K562 (cell line): ENCODE results near the gene SLC7A4. TPM values are rescaled to one million over a fixed set of nuclear protein-coding genes. Genes with fewer than 3 reads are reported as not detected.
A peak's percentile ranks its signal among the peaks of the same experiment; 100 is the strongest.

ENCODE experiments used
- BMI1 ChIP-seq: fragments of 150-350 bp; IDR thresholded peaks from 2 replicates; pipeline ENCODE4 v1.6.1; 2014; ENCODE audit warnings: low read length
- BRF2 ChIP-seq: IDR thresholded peaks from 3 replicates; pipeline ENCODE4 v1.6.1; 2011; ENCODE audit warnings: borderline replicate concordance, mild to moderate bottlenecking; ENCODE audit not compliant: insufficient read length, insufficient read depth
- CC2D1A ChIP-seq: fragments of 450-650 bp; IDR thresholded peaks from 2 replicates; pipeline ENCODE4 v1.6.1; 2017; ENCODE audit warnings: mild to moderate bottlenecking
- CHCHD3 ChIP-seq: fragments of 250-450 bp; sonication (Bioruptor Pico); IDR thresholded peaks from 2 replicates; pipeline ENCODE4 v2.1.2; 2022; ENCODE audit warnings: mild to moderate bottlenecking
- EGR1 ChIP-seq: fragments of 450-650 bp; conservative IDR thresholded peaks from 2 replicates; pipeline ENCODE4 v1.6.1; 2017; ENCODE audit warnings: mild to moderate bottlenecking
- FOXA1 ChIP-seq: fragments of 450-650 bp; IDR thresholded peaks from 2 replicates; pipeline ENCODE4 v1.6.1; 2016; ENCODE audit warnings: mild to moderate bottlenecking, borderline replicate concordance
- FOXP1 ChIP-seq: sonication (generic); formaldehyde crosslinking; IDR thresholded peaks from 2 replicates; pipeline ENCODE4 v1.8.0; 2022; ENCODE audit warnings: mild to moderate bottlenecking, missing genetic modification reagents
- JUN ChIP-seq, 2 experiments: sonication (generic) in 1 of 2; formaldehyde crosslinking in 1 of 2; IDR thresholded peaks; 2 replicates each; pipeline versions ENCODE4 v1.6.1 to v1.8.0; 2012 to 2022; ENCODE audit warnings: borderline replicate concordance in 2 of 2, mild to moderate bottlenecking in 2 of 2, improper control_type of control experiment in 1 of 2, low read depth in 1 of 2, low read length in 1 of 2, missing genetic modification reagents in 1 of 2
- JUND ChIP-seq, 2 experiments: IDR thresholded peaks; 2 replicates in 1 of 2; 3 replicates in 1 of 2; pipeline ENCODE4 v1.6.1; 2011; ENCODE audit warnings: borderline replicate concordance in 2 of 2, low read depth in 2 of 2, low read length in 2 of 2, improper control_type of control experiment in 1 of 2, missing biosample characterization in 1 of 2, missing genetic modification characterization in 1 of 2, missing genetic modification reagents in 1 of 2
- KDM1A ChIP-seq, 2 experiments: fragments of 450-650 bp; IDR thresholded peaks; 2 replicates each; pipeline ENCODE4 v1.6.1; 2016; ENCODE audit warnings: mild to moderate bottlenecking in 2 of 2
- KLF16 ChIP-seq: IDR thresholded peaks from 2 replicates; pipeline ENCODE4 v1.6.1; 2016; ENCODE audit warnings: antibody characterized with exemption
- MTA2 ChIP-seq: fragments of 450-650 bp; IDR thresholded peaks from 2 replicates; pipeline ENCODE4 v1.6.1; 2016; ENCODE audit warnings: low read depth
- NCOA2 ChIP-seq, 2 experiments: fragments of 450-650 bp; IDR thresholded peaks; 2 replicates each; pipeline ENCODE4 v1.6.1; 2018; ENCODE audit warnings: mild to moderate bottlenecking in 2 of 2, moderate library complexity in 1 of 2; ENCODE audit not compliant: partially characterized antibody in 2 of 2
- RERE ChIP-seq: sonication (generic); formaldehyde crosslinking; IDR thresholded peaks from 2 replicates; pipeline ENCODE4 v1.8.0; 2023; ENCODE audit warnings: missing genetic modification reagents, mild to moderate bottlenecking, borderline replicate concordance
- SIN3B ChIP-seq: fragments of 450-650 bp; IDR thresholded peaks from 2 replicates; pipeline ENCODE4 v1.6.1; 2017; ENCODE audit warnings: low read depth, mild to moderate bottlenecking, moderate library complexity
- SOX6 ChIP-seq: fragments of 450-650 bp; IDR thresholded peaks from 2 replicates; pipeline ENCODE4 v1.6.1; 2014; ENCODE audit warnings: mild to moderate bottlenecking
- TCF3 ChIP-seq: sonication (generic); formaldehyde crosslinking; IDR thresholded peaks from 2 replicates; pipeline ENCODE4 v1.4.0; 2020; ENCODE audit warnings: mild to moderate bottlenecking, missing genetic modification reagents
- U2AF1 ChIP-seq: fragments of 200-400 bp; formaldehyde crosslinking; optimal IDR thresholded peaks from 2 replicates; pipeline ENCODE3; 2017; ENCODE audit warnings: mild to moderate bottlenecking, low read depth, low read length, moderate library complexity
- ZNF133 ChIP-seq: fragments of 250-450 bp; sonication (Bioruptor Pico); IDR thresholded peaks from 2 replicates; pipeline ENCODE4 v1.4.0; 2020; ENCODE audit warnings: mild to moderate bottlenecking
- ZNF507 ChIP-seq: conservative IDR thresholded peaks from 2 replicates; pipeline ENCODE4 v1.6.1; 2017; ENCODE audit warnings: missing genetic modification characterization, missing compliant biosample characterization
- ZNF695 ChIP-seq: fragments of 450-650 bp; formaldehyde crosslinking; IDR thresholded peaks from 2 replicates; pipeline ENCODE4 v1.4.0; 2020; ENCODE audit warnings: mild to moderate bottlenecking, moderate library complexity
- ZNF830 ChIP-seq: fragments of 250-450 bp; sonication (Bioruptor Pico); IDR thresholded peaks from 2 replicates; pipeline ENCODE4 v1.5.0; 2021; ENCODE audit warnings: mild to moderate bottlenecking
- polyA plus RNA-seq, 8 experiments: library from polyadenylated mRNA; depleted of rRNA in 4 of 8; stranded (reverse) in 5 of 8; unstranded in 3 of 8; fragments of >200 nt; fragmentation: Nextera tagmentation in 2 of 8; fragmentation: Illumina TruSeq in 1 of 8; extraction: Ambion mirVana in 2 of 8; extraction: Trizol in 1 of 8; gene quantifications; 2 replicates each; pipeline versions ENCODE4 v1.2.1 to v1.2.3, GENCODE V29; 2011 to 2014; ENCODE audit warnings: inconsistent platforms in 1 of 8, missing spikeins in 1 of 8
- total RNA-seq, 7 experiments: library from RNA; depleted of rRNA in 6 of 7; stranded (reverse); fragments of >200 nt in 6 of 7; fragmentation: Illumina TruSeq in 2 of 7; extraction: Trizol in 2 of 7; gene quantifications; 2 replicates each; pipeline versions ENCODE4 v1.2.1 to v1.2.3, GENCODE V29; 2011 to 2021; ENCODE audit warnings: low replicate concordance in 1 of 7

SLC7A4 gene
- total and polyA plus RNA-seq, 9 of the 15 experiments (the other 6 are each of a cell fraction or from before 2014, with no cell fraction given), result not detected

- no peak for TF ChIP-seq ZNF830 (CRISPR knock-in tag)
- TF ChIP-seq ZNF507, result no peak
- no peak for TF ChIP-seq RERE (CRISPR knock-in tag)
- no peak for TF ChIP-seq CC2D1A
- TF ChIP-seq ZNF133, result no peak
- TF ChIP-seq U2AF1, result no peak
- TF ChIP-seq TCF3 (CRISPR knock-in tag), result no peak
- TF ChIP-seq JUND (IDR thresholded peaks at IDR 0.05; ENCODE audit: borderline replicate concordance, low read depth, low read length), result 0 out of 2 replicates have a peak, but pooled peaks have one; percentile 39
- no peak for TF ChIP-seq JUND (tag; IDR thresholded peaks at IDR 0.05; ENCODE audit: borderline replicate concordance, low read depth, low read length)
- TF ChIP-seq KDM1A (IDR thresholded peaks at IDR 0.05), result no peak
- TF ChIP-seq NCOA2 (IDR thresholded peaks at IDR 0.05; ENCODE audit: partially characterized antibody in 2 of 2), result no peak
- TF ChIP-seq FOXA1, result no peak
- no peak for TF ChIP-seq ZNF695 (CRISPR knock-in tag)
- TF ChIP-seq SOX6, result no peak
- no peak for TF ChIP-seq SIN3B
- no peak for TF ChIP-seq EGR1
- no peak for TF ChIP-seq MTA2
- TF ChIP-seq BRF2, result no peak
- TF ChIP-seq KLF16, result no peak
- no peak for TF ChIP-seq JUN (IDR thresholded peaks at IDR 0.05; ENCODE audit: borderline replicate concordance, low read depth, low read length)
- no peak for TF ChIP-seq JUN (CRISPR knock-in tag; IDR thresholded peaks at IDR 0.05; ENCODE audit: borderline replicate concordance)
- no peak for TF ChIP-seq BMI1
- TF ChIP-seq FOXP1, result no peak
- TF ChIP-seq CHCHD3 (CRISPR knock-in tag), result no peak
Measured at GRCh38 chr22:21000207-21000986, 32.0 kb downstream of the SLC7A4 start (continued).
